Measurements from ENCODE around the gene FTO. TPM values are rescaled to one million over a fixed set of nuclear protein-coding genes. Genes with fewer than 3 reads are reported as not detected.

Gene FTO
- total and polyA plus RNA-seq, 2 of the 8 experiments (the other 6 are each of a cell fraction or from before 2014, with no cell fraction given), result 34.5 to 59.8 TPM

- Histone ChIP-seq H3K56ac (replicated peaks; ENCODE audit: insufficient read length, low read depth, low read length) (no peak overlapping the region), H2BK12ac (ENCODE audit: low read depth, low read length) (no peak overlapping the region), H3K9ac (replicated peaks in 1 of 4; ENCODE audit: extremely low read depth in 1 of 4, low read depth in 3 of 4, low read length in 3 of 4) (no peak overlapping the region), H2BK120ac (replicated peaks; ENCODE audit: low read depth, low read length) (no peak overlapping the region), H3K14ac (ENCODE audit: insufficient read length) (no peak overlapping the region), H3K27ac (ENCODE audit: low read depth, low read length) (no peak overlapping the region), H2BK20ac (ENCODE audit: low read length) (no peak overlapping the region), H2AK5ac (ENCODE audit: low read depth, low read length) (no peak overlapping the region), H2AFZ (ENCODE audit: low read length) (no peak overlapping the region), H2BK5ac (ENCODE audit: low read depth, low read length) (no peak overlapping the region), H3K79me1 (ENCODE audit: low read depth, low read length) (no peaks in the 10 kb centered on the region), H3K18ac (ENCODE audit: extremely low read depth, low read length) (no peak overlapping the region), H3K4ac (replicated peaks; ENCODE audit: insufficient read length, low read depth, low read length) (no peak overlapping the region), H4K8ac (ENCODE audit: extremely low read depth, insufficient read depth, low read length) (no peak overlapping the region), H4K91ac (replicated peaks; ENCODE audit: insufficient read length, low read length) (no peak overlapping the region), H3K4me1 (replicated peaks in 1 of 4; ENCODE audit: control insufficient read depth in 3 of 4, insufficient read depth in 4 of 4, low read length in 3 of 4) (peaks cover 0 to 8% (median 2%) of the 10 kb centered on the region in 4 experiments; a peak in 2 of 7 replicates), H2BK15ac (ENCODE audit: low read length) (no peak overlapping the region), H3K79me2 (ENCODE audit: control insufficient read depth in 1 of 2, insufficient read depth in 2 of 2, low read length in 2 of 2) (no peaks in the 10 kb centered on the region), H3K36me3 (ENCODE audit: control insufficient read depth in 2 of 4, insufficient read depth in 4 of 4, low read length in 3 of 4) (no peaks in the 10 kb centered on the region), H4K5ac (ENCODE audit: insufficient read length, low read depth, low read length) (no peak overlapping the region), H3K23ac (ENCODE audit: insufficient read length) (no peak overlapping the region), H3K9me3 (ENCODE audit: insufficient read depth in 2 of 2, low read depth in 1 of 2, low read length in 1 of 2) (no peaks in the 10 kb centered on the region), H3K4me3 (ENCODE audit: extremely low read depth in 1 of 4, insufficient read depth in 2 of 4, low read depth in 3 of 4, low read length in 4 of 4) (no peak overlapping the region), H3K23me2 (ENCODE audit: low read depth, low read length) (no peaks in the 10 kb centered on the region), H3K27me3 (replicated peaks in 1 of 4; ENCODE audit: control insufficient read depth in 3 of 4, extremely low read depth in 1 of 4, insufficient read depth in 3 of 4, low read length in 3 of 4) (no peaks in the 10 kb centered on the region), H3K4me2 (ENCODE audit: insufficient read depth in 1 of 2, low read depth in 2 of 2, low read length in 2 of 2) (no peak overlapping the region), H4K20me1 (replicated peaks in 1 of 2; ENCODE audit: control insufficient read depth in 1 of 2, insufficient read depth in 2 of 2, low read length in 2 of 2) (no peaks in the 10 kb centered on the region)
- DNase-seq (ENCODE audit: low read depth in 1 of 2, low spot score in 2 of 2) (no peak), FAIRE-seq (no peak)
- 91% methylated on average over 6 of the region's 6 CpGs; no CpG with 5 or more reads in 1 of the 2 experiments for WGBS, 2 experiments (ENCODE audit: extremely low coverage in 1 of 2, insufficient coverage in 1 of 2, insufficient read length in 1 of 2, insufficient replicate concordance in 2 of 2, low coverage in 1 of 2, low lambda C conversion rate in 2 of 2, missing lambda C conversion rate in 1 of 2)
- POLR2A ChIA-PET (ENCODE audit: partially characterized antibody), result interaction anchor here (0.6 kb wide), 1 partner anchor 245 kb away, joined by 3 read pairs; no protein-coding TSS in a partner anchor
- CTCF ChIA-PET (ENCODE audit: partially characterized antibody), result interaction anchor here (0.6 to 1.0 kb wide), 2 partner anchors 17 to 45 kb away, joined by 3 to 4 read pairs; no protein-coding TSS in a partner anchor
- no peak for TF ChIP-seq CREB1 (IDR thresholded peaks at IDR 0.05)
- TF ChIP-seq NANOG (IDR thresholded peaks at IDR 0.05; ENCODE audit: insufficient read depth, low read depth, low read length, poor library complexity, severe bottlenecking), result no peak
- no peak for TF ChIP-seq YY1 (IDR thresholded peaks at IDR 0.05; ENCODE audit: low read depth, low read length)
- no peak for TF ChIP-seq CHD2 (IDR thresholded peaks at IDR 0.05; ENCODE audit: low read length)
- TF ChIP-seq CBX5 (IDR thresholded peaks at IDR 0.05; ENCODE audit: low read depth, low read length), result no peak
- no peak for TF ChIP-seq SIX5 (IDR thresholded peaks at IDR 0.05; ENCODE audit: low read depth, low read length)
- no peak for TF ChIP-seq POU5F1 (IDR thresholded peaks at IDR 0.05; ENCODE audit: low read depth, low read length)
- no peak for TF ChIP-seq NRF1 (IDR thresholded peaks at IDR 0.05; ENCODE audit: low read depth, low read length)
- no peak for TF ChIP-seq SP4 (IDR thresholded peaks at IDR 0.05; ENCODE audit: low read length)
- no peak for TF ChIP-seq CTCF (IDR thresholded peaks at IDR 0.05; ENCODE audit: control extremely low read depth in 1 of 3, insufficient read depth in 1 of 3, low read depth in 1 of 3, low read length in 3 of 3)
- no peak for TF ChIP-seq GTF2F1 (IDR thresholded peaks at IDR 0.05; ENCODE audit: borderline replicate concordance, low read depth, low read length)
- no peak for TF ChIP-seq SIN3A (conservative IDR thresholded peaks at IDR 0.05 in 1 of 2, IDR thresholded peaks at IDR 0.05 in 1 of 2; ENCODE audit: low read depth in 1 of 2, low read length in 2 of 2)
- TF ChIP-seq CHD1 (IDR thresholded peaks at IDR 0.05; ENCODE audit: low read depth, low read length), result no peak
These were observed 263.6 kb downstream of the FTO start for GRCh38 chr16:53967572-53967971.

Data from H1 (cell line).